GM18499 (cell line): Measurements from ENCODE around the gene RPUSD1.

Experiments
- ATAC-seq: cut with Tn5 transposase; IDR thresholded peaks from one replicate; pipeline ENCODE4 v1.9.1; 2021; ENCODE audit warnings: moderate number of reproducible peaks; ENCODE audit not compliant: insufficient read depth, unreplicated experiment

Gene RPUSD1

DNA sequence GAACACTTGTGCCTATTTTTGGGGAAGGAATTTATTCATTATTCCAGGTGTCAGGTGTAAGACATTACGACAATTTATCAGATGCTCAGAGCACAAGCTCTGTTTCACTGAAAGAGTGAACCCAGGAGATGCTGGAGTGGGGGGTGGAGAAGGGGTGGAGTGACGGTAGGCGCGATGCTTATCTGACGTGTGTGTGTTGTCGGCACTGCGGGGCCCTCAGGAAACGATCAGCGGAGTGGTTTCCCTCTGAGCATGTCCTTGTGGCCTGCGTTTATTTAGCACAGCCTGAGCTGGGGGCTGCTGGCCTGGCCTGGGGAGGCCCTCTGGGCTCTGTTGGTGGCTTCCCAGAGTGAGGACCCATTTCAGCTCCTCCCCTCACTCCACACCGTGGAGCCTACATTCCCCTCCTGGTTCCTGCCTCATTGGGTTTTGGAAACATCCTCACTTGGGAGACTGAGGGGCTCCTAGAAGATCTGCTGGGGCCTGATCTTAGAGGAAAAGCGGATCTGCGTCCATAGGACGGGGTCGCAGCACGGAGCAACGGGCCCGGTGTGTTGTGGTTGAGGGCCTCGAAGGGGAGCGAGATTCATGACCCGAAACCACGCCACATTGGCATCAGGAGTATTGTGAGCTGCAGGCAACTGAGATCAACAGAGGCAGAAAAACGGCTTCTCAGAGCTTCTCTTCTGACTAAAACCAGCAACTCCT lies 31.3 kb upstream of the RPUSD1 start:
- ATAC-seq = no peak

DNA sequence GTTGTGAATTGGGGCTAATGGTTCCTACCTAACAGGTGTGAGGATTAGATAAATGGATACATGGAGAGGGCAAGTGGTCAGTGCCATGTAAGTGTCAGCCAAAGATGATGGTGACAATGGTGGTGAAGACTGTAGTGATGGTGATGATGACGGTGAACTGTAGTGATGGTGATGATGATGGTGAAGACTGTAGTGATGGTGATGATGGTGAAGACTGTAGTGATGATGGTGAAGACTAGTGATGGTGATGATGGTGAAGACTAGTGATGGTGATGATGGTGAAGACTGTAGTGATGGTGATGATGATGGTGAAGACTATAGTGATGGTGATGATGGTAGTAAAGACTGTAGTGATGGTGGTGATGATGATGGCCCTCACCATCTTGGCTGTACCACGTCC lies 30.4 kb upstream of the RPUSD1 start:
- ATAC-seq = no peak

DNA sequence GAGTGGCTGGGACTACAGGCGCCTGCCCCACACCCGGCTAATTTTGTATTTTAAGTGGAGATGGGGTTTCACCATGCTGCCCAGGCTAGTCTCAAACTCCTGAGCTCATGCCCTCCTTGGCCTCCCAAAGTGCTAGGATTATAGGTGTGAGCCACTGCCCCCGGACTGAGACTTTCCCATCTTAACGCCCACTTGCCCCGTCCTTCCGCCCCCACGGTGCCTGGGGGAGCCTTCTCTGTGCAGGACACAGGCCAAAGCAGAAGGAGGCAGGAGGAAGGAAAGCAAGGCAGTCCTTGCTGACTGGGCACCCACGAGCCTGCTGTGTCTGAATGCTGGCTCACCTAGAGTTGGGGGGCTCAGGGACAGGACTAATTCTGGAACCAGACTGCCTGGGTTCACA lies 30.0 kb upstream of the RPUSD1 start:
- no peak for ATAC-seq

DNA sequence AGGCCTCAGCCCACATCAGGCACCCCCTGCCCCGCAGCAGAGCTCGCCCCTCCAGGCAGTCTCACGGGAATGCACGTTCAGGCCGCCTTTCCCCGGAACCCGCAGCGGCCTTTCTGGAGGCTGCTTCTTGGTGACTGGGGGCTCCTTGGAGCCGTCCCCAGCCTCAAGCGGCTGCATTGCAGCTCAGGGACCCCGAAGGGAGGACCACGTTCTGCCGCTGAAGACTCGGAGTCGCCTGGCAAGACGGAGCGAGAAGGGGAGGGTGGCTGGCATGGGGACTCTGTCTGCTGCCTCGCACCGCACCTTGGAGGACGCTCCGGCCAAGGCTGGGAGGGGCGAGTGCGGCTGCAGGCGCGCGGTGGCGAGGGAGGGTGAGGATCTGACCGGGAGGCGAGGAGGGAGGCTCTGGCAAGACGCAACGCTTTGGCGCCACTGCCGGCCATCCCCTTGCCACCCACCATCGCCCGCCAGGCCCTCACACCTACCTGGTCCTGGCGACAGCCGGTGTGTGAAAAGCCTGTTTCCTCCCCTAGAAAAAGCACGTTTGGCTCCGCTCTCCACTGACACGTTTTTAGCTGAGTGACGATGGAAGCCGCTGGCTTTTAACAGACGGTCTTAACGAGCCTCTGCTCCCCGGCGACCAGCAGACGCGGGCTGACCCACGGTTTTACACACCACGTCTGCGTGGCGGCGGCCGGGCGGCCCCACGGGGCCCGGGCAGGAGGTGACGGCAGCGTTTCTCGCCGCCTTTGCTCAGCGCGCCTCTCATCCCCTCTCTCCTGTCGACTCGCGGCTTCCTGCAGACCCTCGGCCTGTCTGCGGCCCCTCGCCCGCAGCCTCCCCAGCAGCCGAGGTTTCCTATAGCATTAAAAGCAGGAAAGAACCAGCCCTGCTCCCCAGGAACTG lies 29.1 kb upstream of the RPUSD1 start:
- ATAC-seq = no peak

DNA sequence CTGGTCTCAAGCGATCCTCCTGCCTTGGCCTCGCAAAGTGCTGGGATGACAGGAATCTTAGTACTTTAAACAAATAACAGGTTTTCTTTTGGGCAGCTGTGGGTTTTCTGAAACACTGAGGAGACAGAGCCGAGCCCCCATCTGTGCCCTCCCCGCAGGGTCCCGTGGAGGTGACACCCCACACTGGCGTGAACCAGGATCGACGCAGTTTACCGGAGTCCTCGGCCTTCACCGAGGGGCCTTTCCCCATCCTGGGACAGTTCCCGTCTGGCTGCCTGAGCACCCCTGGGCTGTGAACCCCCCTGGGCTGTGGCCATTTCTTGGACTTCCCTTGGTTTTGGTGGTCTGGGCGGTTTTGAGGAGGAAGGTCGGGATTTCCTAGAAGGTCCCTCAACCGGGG lies 27.7 kb upstream of the RPUSD1 start:
- ATAC-seq = no peak

DNA sequence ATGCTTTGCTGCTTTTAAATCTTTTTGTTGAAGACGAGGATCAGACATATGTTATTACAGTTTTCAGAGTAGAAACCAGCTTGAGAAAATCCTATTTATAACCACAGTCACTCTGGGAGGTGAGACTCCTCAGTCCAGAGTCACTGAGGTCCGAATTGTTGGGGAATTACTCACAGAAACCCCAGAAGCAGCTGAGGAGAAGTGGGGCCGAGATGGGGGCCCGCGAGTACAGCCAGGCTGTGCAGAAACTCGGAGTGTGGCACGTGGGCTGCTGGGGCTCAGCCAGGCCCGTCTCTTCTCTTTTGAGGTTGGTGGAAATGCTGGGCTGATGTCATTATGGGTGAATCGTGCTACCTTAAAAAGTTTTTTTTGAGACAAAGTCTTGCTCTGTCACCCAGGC lies 26.8 kb upstream of the RPUSD1 start:
- ATAC-seq = no peak

DNA sequence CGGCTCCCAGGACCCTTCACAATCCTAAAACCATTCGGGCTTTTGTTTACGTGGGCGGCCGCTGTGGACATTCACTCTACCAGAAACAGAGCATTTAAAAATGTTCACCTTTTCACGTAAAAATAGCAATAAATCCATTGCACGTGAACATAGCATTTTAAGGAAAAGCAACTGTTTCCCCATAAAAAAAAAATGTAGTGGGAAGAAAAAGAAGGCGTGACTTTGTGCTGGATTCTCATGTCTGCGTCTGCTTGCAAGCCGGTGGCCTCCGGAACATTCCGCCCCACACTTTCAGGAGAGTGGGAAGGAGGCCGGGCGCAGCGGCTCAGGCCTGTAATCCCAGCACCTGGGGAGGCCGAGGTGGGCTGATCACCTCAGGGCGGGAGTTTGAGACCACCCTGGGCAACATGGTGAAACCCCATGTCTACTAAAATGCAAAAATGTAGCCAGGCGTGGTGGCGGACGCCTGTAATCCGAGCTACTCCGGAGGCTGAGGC lies 25.8 kb upstream of the RPUSD1 start:
- no peak for ATAC-seq

DNA sequence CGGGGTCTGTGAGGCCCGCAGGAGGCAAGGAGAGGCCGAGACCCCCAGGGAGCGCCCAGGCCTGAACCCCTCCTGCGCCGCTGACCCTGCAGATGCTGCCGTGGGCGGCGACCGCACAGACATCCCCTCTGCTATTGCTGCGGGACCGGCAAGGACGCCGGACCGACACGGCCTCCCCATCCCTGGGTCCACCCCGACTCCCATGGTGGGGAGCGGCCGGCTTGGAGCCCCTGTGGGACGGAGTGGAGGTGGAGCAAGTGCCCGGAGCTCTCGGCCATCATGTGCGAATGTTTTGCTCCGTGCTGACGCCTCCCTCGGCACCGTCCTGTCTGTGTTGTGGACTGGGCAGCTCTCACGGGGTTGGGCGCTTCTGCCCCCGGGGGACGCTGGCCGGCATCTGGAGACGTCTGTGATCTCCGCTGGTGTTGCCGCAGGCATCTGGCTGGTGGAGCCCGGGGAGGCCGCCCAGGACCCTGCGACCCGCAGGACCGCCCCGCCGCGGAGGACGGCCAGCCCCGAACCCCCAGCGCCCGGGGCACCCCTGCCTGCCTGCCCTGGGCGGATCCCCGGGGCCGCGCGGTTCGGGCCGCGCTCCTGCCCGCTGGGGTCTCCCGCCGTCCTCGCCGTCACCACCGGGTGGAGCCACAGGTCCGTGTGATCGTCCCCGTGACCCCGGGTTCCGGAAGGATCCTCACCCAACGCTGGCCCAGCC lies 25.2 kb upstream of the RPUSD1 start:
- ATAC-seq = no peak

DNA sequence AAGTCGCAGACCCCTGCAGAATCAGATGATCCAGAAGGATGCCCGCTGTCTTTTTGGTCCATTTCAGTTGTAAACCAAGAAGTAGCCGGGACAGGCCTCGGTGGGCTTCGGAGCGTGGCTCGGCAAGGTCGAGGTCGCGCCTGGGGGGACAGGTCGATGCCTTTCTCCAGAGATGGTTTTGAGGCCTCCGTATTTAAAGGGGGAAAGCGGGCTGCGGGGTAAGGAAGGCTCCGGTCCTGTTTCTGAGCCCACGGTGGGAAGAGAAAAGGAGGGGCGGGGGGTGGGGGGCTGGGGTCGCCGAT lies 19.9 kb upstream of the RPUSD1 start:
- no peak for ATAC-seq

DNA sequence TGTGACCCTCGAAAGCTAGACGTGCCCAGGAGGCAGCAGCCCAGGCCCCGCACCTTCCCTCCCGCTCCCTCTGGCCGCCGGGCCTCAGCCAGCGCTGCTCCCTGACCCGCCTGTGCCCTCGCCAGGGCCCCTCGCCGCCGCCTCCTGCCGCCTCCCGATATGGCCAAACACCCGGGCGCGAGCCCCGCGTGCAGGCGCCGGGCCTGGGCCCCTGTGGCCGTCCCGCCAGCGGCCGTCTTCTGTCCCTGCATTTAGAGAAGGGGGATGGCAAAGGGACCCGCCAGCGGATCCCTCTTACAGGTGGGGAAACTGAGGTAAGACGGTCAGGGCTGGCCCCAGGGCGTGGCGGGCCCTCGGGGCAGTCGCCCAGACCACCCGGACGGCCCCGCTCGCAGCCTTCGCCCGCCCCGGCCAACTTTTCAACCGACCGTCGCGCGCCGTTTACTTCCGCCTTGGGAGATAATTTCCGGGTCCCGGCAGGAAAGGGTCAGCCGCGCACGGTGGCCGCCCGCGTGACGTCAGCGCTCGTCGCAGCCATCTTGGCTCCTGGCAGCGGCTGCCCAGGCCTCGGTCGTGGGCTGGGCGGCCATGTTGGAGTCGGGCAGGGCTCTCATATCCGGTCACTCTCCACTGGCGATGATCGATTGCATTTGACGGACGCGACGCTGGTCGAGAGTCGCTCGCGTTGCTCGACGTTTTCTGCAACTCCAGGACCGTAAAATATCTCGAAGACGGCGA lies 19.3 kb upstream of the RPUSD1 start:
- no peak for ATAC-seq

DNA sequence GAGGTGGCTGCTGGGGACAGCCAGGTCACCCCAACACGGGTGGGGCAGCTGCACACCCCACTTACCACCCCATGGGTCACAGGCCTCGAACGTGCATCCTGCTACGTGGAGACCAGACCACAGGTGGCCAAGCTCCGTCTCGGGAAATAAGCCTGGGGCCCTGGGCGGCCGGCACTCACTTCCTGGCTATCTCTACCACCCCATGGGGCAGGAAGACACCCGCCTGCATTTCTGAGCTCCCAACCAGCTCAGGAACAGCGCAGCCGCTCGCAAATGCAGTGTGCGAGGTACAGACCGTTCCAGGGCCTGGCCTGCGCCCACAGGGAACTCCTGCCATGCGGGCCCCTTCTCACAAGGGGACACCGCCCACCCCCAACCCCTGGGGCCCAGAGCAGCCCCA lies 17.3 kb upstream of the RPUSD1 start:
- no peak for ATAC-seq

DNA sequence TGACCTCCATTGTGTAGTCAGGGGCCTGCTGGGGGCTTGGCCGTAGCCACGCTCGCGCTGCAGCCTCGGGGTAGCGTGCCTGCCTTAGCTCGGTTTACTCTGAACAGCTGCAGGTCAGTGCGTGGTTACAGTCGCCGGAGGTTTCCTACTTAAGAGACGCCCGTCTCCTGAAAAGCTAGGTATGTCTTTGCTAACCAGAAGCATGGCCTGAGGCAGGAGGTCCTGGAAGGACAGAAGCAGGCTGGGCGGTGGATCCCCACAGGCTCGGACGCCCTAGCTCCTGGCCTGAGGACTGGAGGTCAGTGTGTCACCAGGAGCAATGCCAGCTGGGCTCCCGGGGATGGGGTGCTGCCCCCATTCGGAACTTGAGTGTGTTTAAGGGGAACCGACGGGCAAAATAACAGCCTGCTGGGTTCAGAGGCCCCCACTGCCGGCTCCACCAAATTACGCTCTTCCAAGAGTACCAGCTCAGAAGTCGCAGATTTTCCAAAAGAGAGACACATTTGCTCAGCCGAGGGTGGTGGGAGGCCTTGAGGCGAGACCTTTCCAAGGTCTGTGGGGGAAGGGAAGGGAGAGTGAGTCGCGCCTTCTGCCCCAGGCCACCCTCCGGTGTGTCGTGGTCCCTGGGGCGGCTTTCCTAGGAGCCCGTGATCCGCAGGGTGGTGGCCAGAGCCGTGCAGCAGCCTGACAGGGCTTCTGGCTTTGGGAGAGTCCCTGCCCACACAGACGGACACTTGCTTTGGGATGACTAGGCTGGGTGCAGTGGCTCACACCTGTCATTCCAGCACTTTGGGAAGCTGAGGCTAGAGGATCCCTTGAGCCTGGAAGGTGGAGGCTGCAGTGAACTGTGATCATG lies 16.2 kb upstream of the RPUSD1 start:
- ATAC-seq = no peak

DNA sequence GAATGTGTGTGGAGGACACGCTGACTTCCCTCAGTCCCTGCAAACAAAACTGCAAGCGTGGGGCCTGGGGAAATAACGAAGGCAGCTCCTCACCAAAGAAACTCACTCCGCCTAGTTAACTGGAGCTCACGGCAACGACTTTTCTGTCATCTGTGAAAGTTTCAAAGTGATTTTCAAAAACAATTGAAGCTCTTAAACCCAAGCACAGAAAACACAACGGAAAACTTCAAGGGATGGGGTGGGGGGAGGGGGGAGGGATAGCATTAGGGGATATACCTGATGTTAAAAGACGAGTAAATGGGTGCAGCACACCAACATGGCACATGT lies 15.5 kb upstream of the RPUSD1 start:
- no peak for ATAC-seq

DNA sequence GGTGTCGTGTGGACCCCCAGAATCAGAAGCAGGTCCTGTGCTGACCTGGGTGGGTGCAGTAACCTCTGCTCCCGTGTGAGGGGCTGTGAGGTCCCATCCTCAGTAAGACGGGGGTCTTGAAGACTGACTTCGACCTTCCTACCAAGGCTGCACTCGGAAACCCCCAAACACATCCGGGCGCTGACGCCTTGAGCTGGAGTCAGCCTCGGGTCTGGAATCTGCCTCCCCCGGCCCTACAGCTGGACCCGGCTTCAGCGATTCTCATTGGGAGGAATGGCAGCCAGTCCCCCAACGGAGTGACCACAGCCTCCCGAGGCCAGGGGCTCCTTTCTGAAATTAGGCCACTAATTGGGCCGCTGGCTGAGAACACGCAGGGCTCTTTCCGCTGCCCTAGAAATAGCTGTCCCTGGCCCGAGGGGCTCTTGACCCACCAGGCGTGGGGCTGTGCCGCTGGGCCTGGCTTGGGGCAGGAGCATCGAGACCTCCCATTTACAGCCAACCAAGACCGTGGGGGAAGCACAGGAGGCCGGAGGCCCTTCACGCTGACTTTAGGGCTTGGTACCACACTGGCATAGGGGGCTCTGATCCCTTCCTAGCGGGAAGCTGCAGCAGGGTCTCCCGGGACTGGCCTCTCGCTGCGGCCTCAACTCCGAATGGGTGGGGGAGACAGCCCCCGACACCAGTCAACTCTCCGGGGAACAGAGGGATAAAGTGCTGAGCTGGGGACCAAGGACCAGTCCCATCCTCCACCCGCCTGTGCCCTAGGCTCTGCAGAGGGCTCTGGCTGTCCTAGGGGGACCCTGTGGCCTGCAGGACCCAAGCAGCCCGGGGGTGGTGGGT lies 15.0 kb upstream of the RPUSD1 start:
- no peak for ATAC-seq

DNA sequence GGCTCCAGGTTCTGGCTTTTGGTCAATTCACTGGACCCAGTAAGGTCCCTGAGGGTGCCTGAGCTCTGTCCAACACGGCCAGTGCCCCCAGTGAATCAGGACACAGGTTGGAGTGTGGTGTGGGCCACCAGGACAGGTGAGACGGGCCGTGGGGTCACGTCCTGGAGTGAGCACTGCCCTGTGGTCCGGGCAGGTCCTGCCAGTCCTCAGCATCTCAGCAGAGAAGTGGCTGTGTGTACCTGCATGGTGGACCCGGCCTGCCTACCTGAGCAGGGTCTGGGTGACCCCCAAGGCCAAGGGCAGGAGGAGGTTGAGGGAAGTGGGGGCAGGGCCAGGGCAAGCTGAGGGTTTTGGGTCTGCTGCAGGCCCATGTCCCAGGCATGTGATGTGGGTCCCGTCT lies 14.3 kb upstream of the RPUSD1 start:
- ATAC-seq = no peak

DNA sequence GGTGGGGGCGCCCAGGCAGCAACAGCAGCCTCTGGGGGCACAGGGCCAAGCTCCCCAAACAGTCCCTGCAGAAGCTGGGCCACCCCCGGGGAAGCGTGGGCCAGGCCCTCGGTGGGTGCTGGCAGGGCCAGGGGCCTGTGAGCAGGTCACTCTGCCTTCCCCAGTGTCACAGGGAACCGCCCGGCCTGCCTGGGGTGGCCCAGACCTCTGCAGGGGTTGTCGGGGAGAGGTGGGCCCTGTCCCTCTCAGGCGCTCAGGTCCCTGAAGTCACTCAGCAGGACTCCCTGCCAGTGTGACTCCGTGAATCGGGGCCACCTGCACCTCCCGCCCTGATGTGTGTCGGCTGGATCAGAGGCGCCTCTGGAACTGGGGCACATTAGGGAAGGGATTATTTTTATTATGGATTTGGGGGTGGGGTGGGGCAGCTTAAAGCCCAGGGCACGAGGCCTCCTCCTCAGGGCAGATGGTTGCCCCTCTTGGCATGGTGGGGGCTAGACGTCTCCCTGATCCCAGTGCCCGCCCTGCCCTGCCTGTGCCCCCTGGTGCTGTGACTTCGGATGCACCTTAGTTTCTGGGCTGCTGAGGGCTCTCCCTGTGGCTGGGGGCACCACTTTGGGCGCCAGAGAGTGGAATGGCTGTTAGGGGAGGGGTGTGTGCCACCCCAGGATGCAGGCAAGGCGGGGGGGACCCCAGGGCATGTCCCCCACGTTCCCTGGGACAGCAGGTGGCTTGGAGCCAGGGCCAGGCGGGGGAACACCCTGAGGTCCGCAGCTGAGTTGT lies 13.6 kb upstream of the RPUSD1 start:
- ATAC-seq = no peak

DNA sequence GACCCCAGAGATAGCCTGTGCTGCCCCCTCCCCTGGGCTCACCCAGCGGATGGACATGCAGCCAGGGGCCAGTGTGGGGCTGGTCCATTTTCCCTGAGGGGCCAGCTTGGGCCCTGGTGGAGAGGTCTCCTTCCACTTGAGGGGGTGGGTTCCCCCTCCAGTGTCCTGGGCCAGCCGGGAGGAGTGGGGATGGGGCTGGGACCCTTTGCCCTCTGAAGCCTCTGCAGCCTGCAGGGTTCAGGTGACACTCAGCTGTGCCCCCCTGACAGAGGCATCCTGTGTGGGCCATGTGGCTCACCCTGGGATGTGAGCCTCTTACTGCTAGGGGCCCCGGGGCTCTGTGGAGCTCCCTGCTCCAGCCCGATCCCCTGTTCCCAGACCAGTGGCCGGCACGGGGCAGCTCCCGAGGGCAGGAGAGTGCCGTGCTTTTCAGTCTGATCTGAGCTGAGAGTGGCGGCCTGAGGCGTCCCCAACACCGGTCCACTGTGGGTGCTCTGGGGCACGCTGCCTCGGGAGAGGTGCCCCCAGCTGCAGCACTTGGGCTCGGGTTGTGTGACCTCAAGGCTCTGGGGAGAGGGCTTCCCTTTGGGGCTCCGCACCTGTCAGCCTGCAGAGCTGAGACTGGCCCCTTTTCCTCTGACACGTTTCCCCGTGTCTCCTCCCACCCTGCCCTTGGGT lies 12.8 kb upstream of the RPUSD1 start:
- no peak for ATAC-seq
